IPS-20b (cell line): ENCODE results near the gene SPATS2L.

Source experiments
- H3K27ac ChIP-seq: one replicate; pipeline ENCODE4 v1.5.1; 2013; ENCODE audit warnings: low read length
- H3K27me3 ChIP-seq: 2 replicates; pipeline ENCODE4 v1.6.1; 2013; ENCODE audit warnings: mild to moderate bottlenecking, low read length, inconsistent platforms; ENCODE audit not compliant: insufficient read depth
- H3K36me3 ChIP-seq: 2 replicates; pipeline ENCODE4 v1.6.1; 2013; ENCODE audit warnings: low read depth, mild to moderate bottlenecking, inconsistent platforms, low read length, moderate library complexity; ENCODE audit not compliant: insufficient read depth
- H3K4me1 ChIP-seq: 2 replicates; pipeline ENCODE4 v1.6.1; 2013; ENCODE audit warnings: mild to moderate bottlenecking, control low read depth, inconsistent platforms, low read length, moderate library complexity; ENCODE audit not compliant: insufficient read depth
- H3K4me3 ChIP-seq: 2 replicates; pipeline ENCODE4 v1.5.1; 2013; ENCODE audit warnings: mild to moderate bottlenecking, low read length, inconsistent platforms
- H3K9ac ChIP-seq: 2 replicates; pipeline ENCODE4 v1.6.1; 2013; ENCODE audit warnings: low read depth, mild to moderate bottlenecking, inconsistent platforms, low read length, moderate library complexity
- H3K9me3 ChIP-seq: 2 replicates; pipeline ENCODE4 v1.6.1; 2013; ENCODE audit warnings: mild to moderate bottlenecking, low read depth, low read length, inconsistent platforms; ENCODE audit not compliant: insufficient read depth

Gene SPATS2L

GRCh38 chr2:200310545-200310971 is 4.1 kb downstream of the SPATS2L start:
- no peaks in the 10 kb centered on the region for H3K9me3 ChIP-seq
- H3K9ac ChIP-seq: peak overlapping the region; percentile 38; the same call in 1 of the 2 replicates
- H3K27ac ChIP-seq: peak overlapping the region; percentile 7
- no peaks in the 10 kb centered on the region for H3K27me3 ChIP-seq
- peak overlapping the region; percentile 48 for H3K4me3 ChIP-seq
- H3K4me1 ChIP-seq: peaks cover 62% of the 10 kb centered on the region
- no peaks in the 10 kb centered on the region for H3K36me3 ChIP-seq

GRCh38 chr2:200311139-200311538 is 4.6 kb downstream of the SPATS2L start:
- Histone ChIP-seq H3K27me3 (no peaks in the 10 kb centered on the region), H3K9me3 (no peaks in the 10 kb centered on the region), H3K4me1 (peaks cover 65% of the 10 kb centered on the region), H3K9ac (peak overlapping the region; percentile 11; the same call in 1 of the 2 replicates), H3K4me3 (peak overlapping the region; percentile 48; the same call in 1 of the 2 replicates), H3K36me3 (no peaks in the 10 kb centered on the region), H3K27ac (peak overlapping the region; percentile 7)

GRCh38 chr2:200314976-200315567 is 8.6 kb downstream of the SPATS2L start:
- Histone ChIP-seq H3K4me3 (no peak overlapping the region), H3K27ac (no peak overlapping the region), H3K27me3 (no peaks in the 10 kb centered on the region), H3K9ac (no peak overlapping the region), H3K9me3 (no peaks in the 10 kb centered on the region), H3K4me1 (peaks cover 91% of the 10 kb centered on the region), H3K36me3 (no peaks in the 10 kb centered on the region)

DNA sequence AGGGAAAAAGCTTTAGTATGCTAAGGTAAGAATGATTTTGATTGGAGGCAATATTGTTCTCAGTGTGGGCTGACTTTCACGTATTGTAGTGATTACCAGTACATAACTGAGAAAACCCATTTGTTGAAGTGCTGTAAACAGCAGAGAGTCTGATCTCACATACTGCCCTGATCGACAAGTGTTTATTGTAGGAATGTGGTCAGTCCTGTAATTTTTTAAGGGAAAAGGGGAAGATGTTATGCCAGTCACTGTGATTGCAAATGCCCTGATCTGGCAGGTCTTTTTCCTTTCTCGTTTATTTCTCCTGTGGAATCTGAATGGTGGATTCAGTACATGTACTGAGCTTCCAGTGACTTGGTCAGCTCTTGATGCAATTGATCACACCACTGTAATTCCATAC is 11.5 kb downstream of the SPATS2L start:
- H3K9me3 ChIP-seq: no peaks in the 10 kb centered on the region
- no peaks in the 10 kb centered on the region for H3K36me3 ChIP-seq
- H3K9ac ChIP-seq: peak overlapping the region; percentile 36; the same call in 1 of the 2 replicates
- H3K4me3 ChIP-seq: no peak overlapping the region; the same call in 1 of the 2 replicates
- peaks cover 85% of the 10 kb centered on the region for H3K4me1 ChIP-seq
- peak overlapping the region; percentile 35 for H3K27ac ChIP-seq
- H3K27me3 ChIP-seq: no peaks in the 10 kb centered on the region

DNA sequence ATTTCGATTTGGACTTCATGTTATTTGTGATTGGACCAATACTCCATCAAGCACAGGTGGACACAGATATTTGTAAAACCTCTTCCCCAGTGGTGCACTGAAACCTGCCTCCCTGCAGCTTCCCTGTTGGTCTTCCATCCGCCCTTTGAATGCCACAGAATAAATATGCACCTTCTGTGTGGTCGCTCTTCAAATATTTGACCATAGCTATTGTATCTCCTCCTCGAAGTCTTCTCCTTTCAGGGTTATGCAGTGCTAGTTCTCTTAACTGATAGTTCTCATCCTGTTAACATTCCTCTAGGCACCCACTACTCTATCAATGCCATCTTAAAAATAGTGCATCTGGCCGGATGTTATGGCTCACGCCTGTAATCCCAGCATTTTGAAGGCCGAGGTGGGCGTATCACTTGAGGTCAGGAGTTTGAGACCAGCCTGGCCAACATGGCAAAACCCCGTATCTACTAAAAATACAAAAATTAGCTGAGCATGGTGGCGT is 12.5 kb downstream of the SPATS2L start:
- H3K36me3 ChIP-seq: no peaks in the 10 kb centered on the region
- H3K27ac ChIP-seq: peak overlapping the region; percentile 23
- H3K9ac ChIP-seq: peak overlapping the region; percentile 36; the same call in 1 of the 2 replicates
- peaks cover 82% of the 10 kb centered on the region for H3K4me1 ChIP-seq
- H3K9me3 ChIP-seq: no peaks in the 10 kb centered on the region
- H3K4me3 ChIP-seq: peak overlapping the region; percentile 8; the same call in 1 of the 2 replicates
- no peaks in the 10 kb centered on the region for H3K27me3 ChIP-seq

DNA sequence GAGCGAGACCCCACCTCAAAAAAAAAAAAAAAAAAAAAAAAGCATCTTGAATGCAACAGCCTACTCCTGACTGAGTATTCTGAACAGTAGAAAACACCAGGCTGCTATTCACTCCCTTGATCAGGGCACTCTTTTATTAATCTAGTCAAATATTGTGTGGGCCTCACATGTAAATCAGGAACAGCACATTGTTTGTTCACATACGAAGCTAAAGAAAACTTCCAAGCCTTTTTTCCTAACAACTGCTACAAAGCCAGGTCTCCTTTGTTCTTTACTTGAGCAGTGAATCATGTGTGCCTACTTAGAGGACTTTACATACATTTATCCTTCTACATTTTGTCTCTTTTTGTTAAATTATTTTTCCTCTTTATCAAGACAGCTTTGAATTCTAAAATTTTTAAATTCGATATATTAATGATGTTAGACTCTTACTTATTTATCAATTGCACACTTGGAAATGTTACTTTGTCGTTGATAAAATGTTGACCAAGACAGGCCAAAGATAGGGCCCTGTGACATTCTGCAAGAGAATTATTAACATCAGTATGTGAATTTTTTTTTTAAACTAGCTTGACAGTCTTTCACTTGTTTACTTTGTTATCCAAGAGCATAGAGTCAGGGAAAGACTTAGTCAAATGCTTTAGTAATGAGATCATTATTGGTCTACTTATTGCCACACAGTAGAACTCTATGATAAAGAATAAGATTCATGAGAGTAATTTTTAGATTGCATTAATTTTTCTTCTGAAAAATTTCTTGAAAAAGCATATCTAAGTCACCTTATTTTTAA is 13.2 kb downstream of the SPATS2L start:
- Histone ChIP-seq H3K36me3 (no peaks in the 10 kb centered on the region), H3K27me3 (no peaks in the 10 kb centered on the region), H3K27ac (peak overlapping the region; percentile 7), H3K9me3 (no peaks in the 10 kb centered on the region), H3K4me3 (0 out of 2 replicates have a peak overlapping the region, but pooled peaks have one; percentile 7), H3K9ac (no peak overlapping the region; the same call in 1 of the 2 replicates), H3K4me1 (peaks cover 84% of the 10 kb centered on the region)

GRCh38 chr2:200320344-200320743 is 13.9 kb downstream of the SPATS2L start:
- Histone ChIP-seq H3K4me3 (no peak overlapping the region), H3K36me3 (no peaks in the 10 kb centered on the region), H3K9ac (no peak overlapping the region), H3K27me3 (no peaks in the 10 kb centered on the region), H3K4me1 (peaks cover 80% of the 10 kb centered on the region), H3K9me3 (no peaks in the 10 kb centered on the region), H3K27ac (no peak overlapping the region)

- peaks cover 77% of the 10 kb centered on the region for H3K4me1 ChIP-seq
- no peak overlapping the region for H3K27ac ChIP-seq
These were observed 14.5 kb downstream of the SPATS2L start for GRCh38 chr2:200320991-200321390.

GRCh38 chr2:200321780-200322534 is 15.5 kb downstream of the SPATS2L start:
- Histone ChIP-seq H3K27me3 (no peaks in the 10 kb centered on the region), H3K4me3 (no peak overlapping the region), H3K4me1 (peaks cover 68% of the 10 kb centered on the region), H3K27ac (no peak overlapping the region), H3K36me3 (no peaks in the 10 kb centered on the region), H3K9ac (no peak overlapping the region), H3K9me3 (no peaks in the 10 kb centered on the region)

More at GRCh38 chr2:200320991-200321390, 14.5 kb downstream of the SPATS2L start:
- no peak overlapping the region for H3K4me3 ChIP-seq
- no peaks in the 10 kb centered on the region for H3K9me3 ChIP-seq
- H3K9ac ChIP-seq: no peak overlapping the region
- H3K27me3 ChIP-seq: no peaks in the 10 kb centered on the region
- no peaks in the 10 kb centered on the region for H3K36me3 ChIP-seq

DNA sequence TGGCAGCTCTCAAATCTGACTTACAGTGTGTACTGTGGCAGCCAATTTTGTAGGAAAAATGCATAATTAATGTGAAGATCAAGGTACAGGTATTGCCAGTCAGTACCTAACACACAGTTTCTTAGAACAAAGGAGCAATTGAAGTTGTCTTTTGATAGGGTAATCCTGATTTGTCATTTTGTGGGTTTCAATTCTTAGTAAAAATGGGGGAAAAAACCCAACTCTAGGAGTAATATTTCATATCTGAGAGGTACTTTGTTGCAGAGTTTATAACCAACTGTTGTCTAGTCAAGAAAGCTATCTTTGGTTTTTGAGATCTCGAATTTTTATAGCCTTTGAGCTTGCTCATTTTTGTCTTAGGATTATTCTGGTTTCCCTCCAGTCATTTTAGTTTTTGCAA is 16.1 kb downstream of the SPATS2L start:
- Histone ChIP-seq H3K27ac (no peak overlapping the region), H3K4me1 (peaks cover 62% of the 10 kb centered on the region), H3K4me3 (no peak overlapping the region), H3K9ac (no peak overlapping the region), H3K27me3 (no peaks in the 10 kb centered on the region), H3K36me3 (no peaks in the 10 kb centered on the region), H3K9me3 (no peaks in the 10 kb centered on the region)

- Histone ChIP-seq H3K9me3 (no peaks in the 10 kb centered on the region), H3K9ac (peak overlapping the region; percentile 3; the same call in 1 of the 2 replicates), H3K4me1 (peaks cover 45% of the 10 kb centered on the region), H3K36me3 (no peaks in the 10 kb centered on the region), H3K27ac (no peak overlapping the region), H3K27me3 (no peaks in the 10 kb centered on the region), H3K4me3 (peak overlapping the region; percentile 15; the same call in 1 of the 2 replicates)
These were observed 17.9 kb downstream of the SPATS2L start for GRCh38 chr2:200324362-200324761.
